Hepatocyte (in vitro differentiated cells): ENCODE data around the gene VPS72. TPM values are rescaled to one million over a fixed set of nuclear protein-coding genes. Genes with fewer than 3 reads are reported as not detected.

Experiments
- DNase-seq: peaks from one replicate; pipeline ENCODE4 v3.0.0-alpha.2; 2016; ENCODE audit warnings: low spot score
- H2AFZ ChIP-seq: fragments of 200-600 bp; sonication (generic); 2 replicates; pipeline ENCODE4 v1.6.0; 2016; ENCODE audit warnings: antibody characterized with exemption, mild to moderate bottlenecking
- H3K27ac ChIP-seq: fragments of 200-600 bp; sonication (generic); 2 replicates; pipeline ENCODE4 v1.5.1; 2016; ENCODE audit warnings: mild to moderate bottlenecking
- H3K27me3 ChIP-seq: fragments of 200-600 bp; sonication (generic); 2 replicates; pipeline ENCODE4 v1.6.1; 2016
- H3K36me3 ChIP-seq: fragments of 200-600 bp; sonication (generic); replicated peaks from 2 replicates; pipeline ENCODE4 v1.5.1; 2016; ENCODE audit warnings: low read depth; ENCODE audit not compliant: insufficient read depth
- H3K4me1 ChIP-seq: fragments of 200-600 bp; sonication (generic); 2 replicates; pipeline ENCODE4 v1.5.1; 2016; ENCODE audit warnings: mild to moderate bottlenecking, moderate library complexity; ENCODE audit not compliant: insufficient read depth
- H3K4me2 ChIP-seq: fragments of 200-600 bp; sonication (generic); 2 replicates; pipeline ENCODE4 v1.6.0; 2016
- H3K4me3 ChIP-seq: fragments of 200-600 bp; sonication (generic); 2 replicates; pipeline ENCODE4 v1.5.1; 2016; ENCODE audit warnings: mild to moderate bottlenecking
- H3K79me2 ChIP-seq: fragments of 200-600 bp; sonication (generic); 2 replicates; pipeline ENCODE4 v1.6.0; 2017; ENCODE audit warnings: mild to moderate bottlenecking
- H3K9me2 ChIP-seq: fragments of 200-600 bp; sonication (generic); replicated peaks from 2 replicates; pipeline ENCODE4 v1.6.0; 2017; ENCODE audit warnings: mild to moderate bottlenecking; ENCODE audit not compliant: insufficient read depth
- H3K9me3 ChIP-seq: fragments of 200-600 bp; sonication (generic); 2 replicates; pipeline ENCODE4 v1.5.1; 2016; ENCODE audit warnings: low read depth, mild to moderate bottlenecking
- H4K20me1 ChIP-seq: fragments of 200-600 bp; sonication (generic); 2 replicates; pipeline ENCODE4 v1.6.0; 2016; ENCODE audit warnings: mild to moderate bottlenecking; ENCODE audit not compliant: insufficient read depth, poor library complexity, severe bottlenecking
- CTCF ChIP-seq: fragments of 200-600 bp; sonication (generic); IDR thresholded peaks from 2 replicates; pipeline ENCODE4 v1.5.1; 2016; ENCODE audit warnings: antibody characterized with exemption, mild to moderate bottlenecking; ENCODE audit not compliant: poor library complexity
- EZH2 ChIP-seq: fragments of 200-600 bp; sonication (generic); IDR thresholded peaks from 2 replicates; pipeline ENCODE4 v1.6.1; 2016; ENCODE audit warnings: antibody characterized with exemption, mild to moderate bottlenecking, borderline replicate concordance
- EZH2phosphoT487 ChIP-seq: fragments of 200-600 bp; sonication (generic); IDR thresholded peaks from one replicate; pipeline ENCODE4 v1.6.1; 2018; ENCODE audit warnings: antibody characterized with exemption, mild to moderate bottlenecking, low read depth, moderate library complexity; ENCODE audit not compliant: unreplicated experiment, severe bottlenecking
- WGBS: methylation state at CpG from one replicate; pipeline ENCODE4 v1.1.6; 2016; ENCODE audit warnings: low lambda C conversion rate; ENCODE audit errors: missing lambda C conversion rate; 5-methylcytosine and 5-hydroxymethylcytosine counted together
- polyA plus RNA-seq: library from polyadenylated mRNA; unstranded; fragments of >200 nt; fragmentation: Nextera tagmentation; extraction: Ambion mirVana; gene quantifications from 2 replicates; pipeline ENCODE4 v1.2.1, GENCODE V29; 2016
- total RNA-seq: library from RNA; depleted of rRNA; stranded (reverse); fragments of >200 nt; gene quantifications from 2 replicates; pipeline ENCODE4 v1.2.3, GENCODE V29; 2014

Gene VPS72, protein sequence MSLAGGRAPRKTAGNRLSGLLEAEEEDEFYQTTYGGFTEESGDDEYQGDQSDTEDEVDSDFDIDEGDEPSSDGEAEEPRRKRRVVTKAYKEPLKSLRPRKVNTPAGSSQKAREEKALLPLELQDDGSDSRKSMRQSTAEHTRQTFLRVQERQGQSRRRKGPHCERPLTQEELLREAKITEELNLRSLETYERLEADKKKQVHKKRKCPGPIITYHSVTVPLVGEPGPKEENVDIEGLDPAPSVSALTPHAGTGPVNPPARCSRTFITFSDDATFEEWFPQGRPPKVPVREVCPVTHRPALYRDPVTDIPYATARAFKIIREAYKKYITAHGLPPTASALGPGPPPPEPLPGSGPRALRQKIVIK
- total RNA-seq (46.0 and 48.1 TPM in 2 replicates), polyA plus RNA-seq (52.2 and 53.1 TPM in 2 replicates)

- no peak for TF ChIP-seq CTCF
- no peak for TF ChIP-seq EZH2
- TF ChIP-seq EZH2phosphoT487, result no peak
These were observed at the start of gene VPS72 for GRCh38 chr1:151189637-151190445. Gene VPS72 (minus strand): TSS chr1:151190197. CDS start chr1:151190121, 76 bp downstream.

GRCh38 chr1:151238467-151238739 is 48.4 kb upstream of the VPS72 start:
- no peaks in the 10 kb centered on the region for H3K36me3 ChIP-seq

More at GRCh38 chr1:151189637-151190445, at the start of gene VPS72:
- H4K20me1 ChIP-seq, result peaks cover 3% of the 10 kb centered on the region
- H3K36me3 ChIP-seq, result no peaks in the 10 kb centered on the region
- WGBS, result under 1% methylated on average over 42 of the region's 42 CpGs
- H3K9me2 ChIP-seq, result no peaks in the 10 kb centered on the region
- no peaks in the 10 kb centered on the region for H3K27me3 ChIP-seq
- H3K4me1 ChIP-seq, result peaks cover 11% of the 10 kb centered on the region
- H3K79me2 ChIP-seq, result peaks cover 33% of the 10 kb centered on the region
- DNase-seq, result peak; percentile 93
- H3K27ac ChIP-seq, result peak within 1 kb of the TSS; percentile 97
- peak within 1 kb of the TSS; percentile 78 for H2AFZ ChIP-seq
- no peaks in the 10 kb centered on the region for H3K9me3 ChIP-seq
- peak within 1 kb of the TSS; percentile 91 for H3K4me3 ChIP-seq
- H3K4me2 ChIP-seq, result peak within 1 kb of the TSS; percentile 83

GRCh38 chr1:151237678-151238466 is 47.9 kb upstream of the VPS72 start:
- DNase-seq, result no peak
- H3K9me3 ChIP-seq, result no peaks in the 10 kb centered on the region
- H2AFZ ChIP-seq, result no peak overlapping the region
- TF ChIP-seq EZH2 (no peak), CTCF (no peak), EZH2phosphoT487 (no peak)
- peaks cover 5% of the 10 kb centered on the region for H3K79me2 ChIP-seq
- no peak overlapping the region for H3K4me3 ChIP-seq
- H3K4me1 ChIP-seq, result no peaks in the 10 kb centered on the region
- no peak overlapping the region for H3K27ac ChIP-seq
- no peaks in the 10 kb centered on the region for H3K27me3 ChIP-seq
- no peaks in the 10 kb centered on the region for H3K36me3 ChIP-seq
- no peak overlapping the region for H3K4me2 ChIP-seq
- WGBS, result 96% methylated on average over 4 of the region's 4 CpGs
- no peaks in the 10 kb centered on the region for H3K9me2 ChIP-seq
- no peaks in the 10 kb centered on the region for H4K20me1 ChIP-seq

More at GRCh38 chr1:151238467-151238739, 48.4 kb upstream of the VPS72 start:
- no peak for DNase-seq
- TF ChIP-seq EZH2 (no peak), CTCF (no peak), EZH2phosphoT487 (no peak)
- Histone ChIP-seq H3K9me2 (no peaks in the 10 kb centered on the region), H3K4me3 (no peak overlapping the region), H3K4me2 (no peak overlapping the region), H3K4me1 (no peaks in the 10 kb centered on the region), H3K9me3 (no peaks in the 10 kb centered on the region), H4K20me1 (no peaks in the 10 kb centered on the region), H3K79me2 (peaks cover 5% of the 10 kb centered on the region), H2AFZ (no peak overlapping the region), H3K27me3 (no peaks in the 10 kb centered on the region), H3K27ac (no peak overlapping the region)
- WGBS, result 88% methylated on average over 1 of the region's 1 CpG
